ENCODE data around the gene MICAL2. TPM values are rescaled to one million over a fixed set of nuclear protein-coding genes. Genes with fewer than 3 reads are reported as not detected.

The MICAL2 gene
- total and polyA plus RNA-seq, 2 of the 13 experiments (the other 11 are each of a cell fraction or from before 2014, with no cell fraction given), result 0.78 to 1.1 TPM

GRCh38 chr11:12089473-12089872 lies 20.9 kb upstream of the MICAL2 start:
- no peaks in the 10 kb centered on the region; a peak in 1 of 5 replicates for H3K27me3 ChIP-seq (ENCODE audit: control insufficient read depth in 1 of 2, insufficient read depth in 2 of 2, low read length in 2 of 2)
- H2AFZ ChIP-seq (ENCODE audit: low read length), result no peak overlapping the region
- no peak overlapping the region for H3K4me3 ChIP-seq (replicated peaks in 1 of 3; ENCODE audit: insufficient read depth in 1 of 3, low read depth in 2 of 3, low read length in 3 of 3)
- in situ Hi-C loops (cut with HindIII; ENCODE audit: extremely low pct_ligation_motif_present, low pct_unique_long_range_greater_than_20kb), result no loop called here
- DNase-seq (ENCODE audit: low spot score), result no peak
- POLR2A ChIA-PET, result interaction anchor here (1.8 kb wide), 1 partner anchor 22 kb away, joined by 7 read pairs; no protein-coding TSS in a partner anchor
- TF ChIP-seq GABPA (IDR thresholded peaks at IDR 0.05; ENCODE audit: low read depth, low read length) (no peak), GABPA (CRISPR knock-in tag; IDR thresholded peaks at IDR 0.05; ENCODE audit: low read depth) (no peak), TBX3 (IDR thresholded peaks at IDR 0.05; ENCODE audit: borderline replicate concordance) (no peak), NFATC3 (CRISPR knock-in tag; IDR thresholded peaks at IDR 0.05) (no peak), ZNF3 (CRISPR knock-in tag; IDR thresholded peaks at IDR 0.05) (no peak), ZNF615 (CRISPR knock-in tag; IDR thresholded peaks at IDR 0.05; ENCODE audit: borderline replicate concordance) (no peak), PRPF4 (IDR thresholded peaks at IDR 0.05; ENCODE audit: low read depth, low read length, poor library complexity, severe bottlenecking) (no peak), PHF8 (CRISPR knock-in tag; IDR thresholded peaks at IDR 0.05) (no peak), ZNF136 (CRISPR knock-in tag; IDR thresholded peaks at IDR 0.05; ENCODE audit: low read depth) (no peak), ZNF335 (CRISPR knock-in tag; IDR thresholded peaks at IDR 0.05) (no peak)
- CTCF ChIA-PET (ENCODE audit: low intra/inter-chr PET ratio, low total read pairs), result no interaction called here
- BruUV-seq (replicated peaks), result no TSS peak
- H3K4me1 ChIP-seq (ENCODE audit: insufficient read depth, low read length), result peaks cover 70% of the 10 kb centered on the region
- FAIRE-seq, result no peak
- 54% methylated on average over 2 of the region's 2 CpGs for WGBS (ENCODE audit: low lambda C conversion rate)
- no peak overlapping the region for H3K27ac ChIP-seq (ENCODE audit: extremely low read length, insufficient read depth, low read length)
- H4K20me1 ChIP-seq (ENCODE audit: insufficient read depth, low read length), result no peaks in the 10 kb centered on the region
- ATAC-seq, result no peak
- H3K36me3 ChIP-seq (replicated peaks in 1 of 2; ENCODE audit: control insufficient read depth in 1 of 2, insufficient read depth in 2 of 2, low read length in 2 of 2), result no peaks in the 10 kb centered on the region
- no peaks in the 10 kb centered on the region for H3K9me3 ChIP-seq (ENCODE audit: low read length)
- H3K9ac ChIP-seq (ENCODE audit: insufficient read depth, low read depth, low read length), result no peak overlapping the region
- intact Hi-C loops (cut with micrococcal nuclease; ENCODE audit: unreplicated experiment), result loop anchor here (5.0 to 10.0 kb wide), 3 partner anchors 33 to 145 kb away; no protein-coding TSS in a partner anchor
- H3K4me2 ChIP-seq (ENCODE audit: low read depth, low read length), result no peak overlapping the region
- no peaks in the 10 kb centered on the region for H3K79me2 ChIP-seq (ENCODE audit: insufficient read depth, low read length)

GRCh38 chr11:12090061-12090591 lies 20.3 kb upstream of the MICAL2 start:
- ATAC-seq (no peak), DNase-seq (ENCODE audit: low spot score) (no peak), FAIRE-seq (no peak)
- Histone ChIP-seq H2AFZ (ENCODE audit: low read length) (no peak overlapping the region), H4K20me1 (ENCODE audit: insufficient read depth, low read length) (no peaks in the 10 kb centered on the region), H3K4me3 (replicated peaks in 1 of 3; ENCODE audit: insufficient read depth in 1 of 3, low read depth in 2 of 3, low read length in 3 of 3) (no peak overlapping the region), H3K79me2 (ENCODE audit: insufficient read depth, low read length) (no peaks in the 10 kb centered on the region), H3K4me2 (ENCODE audit: low read depth, low read length) (no peak overlapping the region), H3K9ac (ENCODE audit: insufficient read depth, low read depth, low read length) (no peak overlapping the region), H3K9me3 (ENCODE audit: low read length) (no peaks in the 10 kb centered on the region), H3K27ac (ENCODE audit: extremely low read length, insufficient read depth, low read length) (no peak overlapping the region), H3K4me1 (ENCODE audit: insufficient read depth, low read length) (peaks cover 68% of the 10 kb centered on the region), H3K36me3 (replicated peaks in 1 of 2; ENCODE audit: control insufficient read depth in 1 of 2, insufficient read depth in 2 of 2, low read length in 2 of 2) (no peaks in the 10 kb centered on the region), H3K27me3 (ENCODE audit: control insufficient read depth in 1 of 2, insufficient read depth in 2 of 2, low read length in 2 of 2) (no peaks in the 10 kb centered on the region; a peak in 1 of 5 replicates)
- intact Hi-C loops (cut with micrococcal nuclease; ENCODE audit: unreplicated experiment) (no loop called here), in situ Hi-C loops (cut with HindIII; ENCODE audit: extremely low pct_ligation_motif_present, low pct_unique_long_range_greater_than_20kb) (no loop called here)
- ChIA-PET CTCF (ENCODE audit: low intra/inter-chr PET ratio, low total read pairs) (no interaction called here), POLR2A (interaction anchor here (1.8 kb wide), 1 partner anchor 23 kb away, joined by 7 read pairs; no protein-coding TSS in a partner anchor)
- BruUV-seq (replicated peaks), result no TSS peak
- WGBS (ENCODE audit: low lambda C conversion rate), result 62% methylated on average over 1 of the region's 4 CpGs
- TF ChIP-seq, protein P1, sequence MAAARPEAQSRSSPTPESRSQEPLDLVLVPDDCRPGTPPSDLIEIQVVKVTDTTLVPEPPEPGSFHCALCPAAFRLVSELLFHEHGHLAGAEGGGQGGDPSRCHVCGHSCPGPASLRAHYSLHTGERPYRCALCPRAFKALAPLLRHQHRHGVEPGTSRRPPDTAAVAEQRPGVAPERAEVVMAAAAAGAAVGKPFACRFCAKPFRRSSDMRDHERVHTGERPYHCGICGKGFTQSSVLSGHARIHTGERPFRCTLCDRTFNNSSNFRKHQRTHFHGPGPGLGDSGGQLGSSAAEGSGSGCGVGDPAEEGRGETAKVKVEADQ (CRISPR knock-in tag; IDR thresholded peaks at IDR 0.05; ENCODE audit: borderline replicate concordance), result no peak
- no peak for TF ChIP-seq REPIN1 (CRISPR knock-in tag; IDR thresholded peaks at IDR 0.05; ENCODE audit: borderline replicate concordance, low read depth)
- no peak for TF ChIP-seq ZNF354B (CRISPR knock-in tag; IDR thresholded peaks at IDR 0.05)
- no peak for TF ChIP-seq SKI (IDR thresholded peaks at IDR 0.05; ENCODE audit: partially characterized antibody)
- TF ChIP-seq FOXK1 (CRISPR knock-in tag; IDR thresholded peaks at IDR 0.05; ENCODE audit: borderline replicate concordance, low read depth), result no peak
- TF ChIP-seq, protein P2, sequence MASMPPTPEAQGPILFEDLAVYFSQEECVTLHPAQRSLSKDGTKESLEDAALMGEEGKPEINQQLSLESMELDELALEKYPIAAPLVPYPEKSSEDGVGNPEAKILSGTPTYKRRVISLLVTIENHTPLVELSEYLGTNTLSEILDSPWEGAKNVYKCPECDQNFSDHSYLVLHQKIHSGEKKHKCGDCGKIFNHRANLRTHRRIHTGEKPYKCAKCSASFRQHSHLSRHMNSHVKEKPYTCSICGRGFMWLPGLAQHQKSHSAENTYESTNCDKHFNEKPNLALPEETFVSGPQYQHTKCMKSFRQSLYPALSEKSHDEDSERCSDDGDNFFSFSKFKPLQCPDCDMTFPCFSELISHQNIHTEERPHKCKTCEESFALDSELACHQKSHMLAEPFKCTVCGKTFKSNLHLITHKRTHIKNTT (CRISPR knock-in tag; IDR thresholded peaks at IDR 0.05), result no peak
